ENCODE results near the gene NIBAN1.

GRCh38 chr1:184943998-184944397 is 30.3 kb downstream of the NIBAN1 start:
- TF ChIP-seq EP300 (IDR thresholded peaks at IDR 0.05; ENCODE audit: borderline replicate concordance), result no peak
- TF ChIP-seq TAF1 (IDR thresholded peaks at IDR 0.05; ENCODE audit: low read depth), result no peak
- TF ChIP-seq CREB1 (IDR thresholded peaks at IDR 0.05; ENCODE audit: low read depth), result no peak
- TF ChIP-seq FOXM1 (IDR thresholded peaks at IDR 0.05; ENCODE audit: borderline replicate concordance, low read depth), result no peak
- no peak for TF ChIP-seq NFIC (IDR thresholded peaks at IDR 0.05)
- TF ChIP-seq RAD21 (IDR thresholded peaks at IDR 0.05; ENCODE audit: low read depth), result no peak

All from Ishikawa (cell line).